Mesenchymal stem cell (in vitro differentiated cells and primary cell): ENCODE measurements around the gene MTCL1.

Source experiments
- DNase-seq: peaks from one replicate; pipeline ENCODE4 v3.0.0-alpha.2; 2013
- H2AFZ ChIP-seq: one replicate; pipeline ENCODE4 v1.6.1; 2013; ENCODE audit warnings: low read depth, mild to moderate bottlenecking, control low read depth, inconsistent platforms, low read length, moderate library complexity
- H2AK5ac ChIP-seq: 2 replicates; pipeline ENCODE4 v1.6.1; 2013; ENCODE audit warnings: low read length, moderate library complexity, mild to moderate bottlenecking, inconsistent platforms; ENCODE audit not compliant: severe bottlenecking
- H2BK120ac ChIP-seq: one replicate; pipeline ENCODE4 v1.6.1; 2013; ENCODE audit warnings: low read depth, mild to moderate bottlenecking, inconsistent platforms, low read length, moderate library complexity
- H2BK12ac ChIP-seq, 2 experiments: one replicate each; pipeline ENCODE4 v1.6.1; 2013; ENCODE audit warnings: inconsistent platforms in 2 of 2, low read length in 2 of 2, mild to moderate bottlenecking in 2 of 2, moderate library complexity in 2 of 2, control low read depth in 1 of 2
- H2BK15ac ChIP-seq: one replicate; pipeline ENCODE4 v1.6.1; 2013; ENCODE audit warnings: mild to moderate bottlenecking, low read depth, inconsistent platforms; ENCODE audit not compliant: poor library complexity, severe bottlenecking
- H2BK5ac ChIP-seq: 2 replicates; pipeline ENCODE4 v1.6.1; 2013; ENCODE audit warnings: low read depth, mild to moderate bottlenecking, low read length, control low read depth, inconsistent platforms; ENCODE audit not compliant: poor library complexity, severe bottlenecking
- H3K14ac ChIP-seq, 2 experiments: one replicate each; pipeline ENCODE4 v1.6.1; 2013; ENCODE audit warnings: inconsistent platforms in 2 of 2, low read length in 2 of 2, control low read depth in 1 of 2, mild to moderate bottlenecking in 1 of 2, moderate library complexity in 1 of 2
- H3K18ac ChIP-seq, 2 experiments: one replicate each; pipeline ENCODE4 v1.6.1; 2013; ENCODE audit warnings: inconsistent platforms in 2 of 2, low read length in 2 of 2, control low read depth in 1 of 2, low read depth in 1 of 2, mild to moderate bottlenecking in 1 of 2
- H3K23ac ChIP-seq, 2 experiments: one replicate each; pipeline ENCODE4 v1.6.1; 2013; ENCODE audit warnings: inconsistent platforms in 2 of 2, low read length in 2 of 2, mild to moderate bottlenecking in 2 of 2, moderate library complexity in 2 of 2, control low read depth in 1 of 2
- H3K27ac ChIP-seq: 2 replicates; pipeline ENCODE4 v1.5.1; 2013; ENCODE audit warnings: mild to moderate bottlenecking, moderate library complexity, low read length, control low read depth, inconsistent platforms; ENCODE audit not compliant: poor library complexity, severe bottlenecking
- H3K27me3 ChIP-seq, 2 experiments: 2 replicates each; pipeline versions ENCODE4 v1.6.1 to v1.7.0; 2013; ENCODE audit warnings: low read length in 2 of 2, mild to moderate bottlenecking in 2 of 2, moderate library complexity in 2 of 2, control low read depth in 1 of 2, inconsistent platforms in 1 of 2; ENCODE audit not compliant: control insufficient read depth in 1 of 2, insufficient read depth in 1 of 2
- H3K36me3 ChIP-seq, 2 experiments: 2 replicates each; pipeline versions ENCODE4 v1.6.1 to v1.7.0; 2013; ENCODE audit warnings: low read length in 2 of 2, control low read depth in 1 of 2, inconsistent platforms in 1 of 2, low read depth in 1 of 2, mild to moderate bottlenecking in 1 of 2; ENCODE audit not compliant: insufficient read depth in 2 of 2, control insufficient read depth in 1 of 2
- H3K4ac ChIP-seq, 2 experiments: one replicate each; pipeline ENCODE4 v1.6.1; 2013; ENCODE audit warnings: inconsistent platforms in 2 of 2, low read length in 2 of 2, mild to moderate bottlenecking in 2 of 2, moderate library complexity in 2 of 2, control low read depth in 1 of 2, low read depth in 1 of 2
- H3K4me1 ChIP-seq: 2 replicates; pipeline ENCODE4 v1.6.1; 2013; ENCODE audit warnings: low read depth, low read length, control low read depth; ENCODE audit not compliant: control insufficient read depth, insufficient read depth
- H3K4me2 ChIP-seq: 2 replicates; pipeline ENCODE4 v1.6.1; 2013; ENCODE audit warnings: low read length, mild to moderate bottlenecking, inconsistent platforms; ENCODE audit not compliant: poor library complexity, severe bottlenecking
- H3K4me3 ChIP-seq, 2 experiments: 2 replicates each; pipeline versions ENCODE4 v1.5.1 to v1.7.0; 2013; ENCODE audit warnings: low read length in 2 of 2, mild to moderate bottlenecking in 2 of 2, control low read depth in 1 of 2, low read depth in 1 of 2; ENCODE audit not compliant: insufficient read depth in 1 of 2
- H3K79me1 ChIP-seq: replicated peaks from 2 replicates; pipeline ENCODE4 v1.6.1; 2013; ENCODE audit warnings: mild to moderate bottlenecking, control low read depth, low read length, inconsistent platforms; ENCODE audit not compliant: poor library complexity, severe bottlenecking
- H3K9ac ChIP-seq: 2 replicates; pipeline ENCODE4 v1.7.0; 2013; ENCODE audit warnings: mild to moderate bottlenecking, low read length, moderate library complexity
- H3K9me3 ChIP-seq: 2 replicates; pipeline ENCODE4 v1.7.0; 2013; ENCODE audit warnings: mild to moderate bottlenecking, low read length; ENCODE audit not compliant: control insufficient read depth
- H4K8ac ChIP-seq: one replicate; pipeline ENCODE4 v1.6.1; 2013; ENCODE audit warnings: inconsistent platforms, mild to moderate bottlenecking, low read length, moderate library complexity
- H4K91ac ChIP-seq: one replicate; pipeline ENCODE4 v1.6.1; 2013; ENCODE audit warnings: mild to moderate bottlenecking, low read length, inconsistent platforms
- WGBS: methylation state at CpG from one replicate; pipeline ENCODE4 v1.1.7; 2013; ENCODE audit warnings: mixed read lengths; 5-methylcytosine and 5-hydroxymethylcytosine counted together

Gene MTCL1

GRCh38 chr18:8791171-8791651, 85.9 kb downstream of the MTCL1 start:
- Histone ChIP-seq H3K4me2 (no peak overlapping the region), H2BK15ac (peak overlapping the region; percentile 36), H3K4me3 (no peak overlapping the region), H3K4ac (no peak overlapping the region), H2BK120ac (no peak overlapping the region), H2AK5ac (peak overlapping the region; percentile 84), H3K4me1 (peaks cover 41% of the 10 kb centered on the region), H2BK12ac (no peak overlapping the region), H2AFZ (no peak overlapping the region), H3K79me1 (peaks cover 10% of the 10 kb centered on the region), H3K23ac (no peak overlapping the region), H4K91ac (no peak overlapping the region), H2BK5ac (no peak overlapping the region), H3K27ac (peak overlapping the region; percentile 57), H3K14ac (no peak overlapping the region), H3K36me3 (peaks cover 40 to 87% of the 10 kb centered on the region in 2 experiments), H4K8ac (no peak overlapping the region), H3K9ac (no peak overlapping the region), H3K18ac (no peak overlapping the region), H3K27me3 (no peaks in the 10 kb centered on the region), H3K9me3 (no peaks in the 10 kb centered on the region)
- 63% methylated on average over 4 of the region's 4 CpGs for WGBS
- DNase-seq: peak; percentile 48

DNA sequence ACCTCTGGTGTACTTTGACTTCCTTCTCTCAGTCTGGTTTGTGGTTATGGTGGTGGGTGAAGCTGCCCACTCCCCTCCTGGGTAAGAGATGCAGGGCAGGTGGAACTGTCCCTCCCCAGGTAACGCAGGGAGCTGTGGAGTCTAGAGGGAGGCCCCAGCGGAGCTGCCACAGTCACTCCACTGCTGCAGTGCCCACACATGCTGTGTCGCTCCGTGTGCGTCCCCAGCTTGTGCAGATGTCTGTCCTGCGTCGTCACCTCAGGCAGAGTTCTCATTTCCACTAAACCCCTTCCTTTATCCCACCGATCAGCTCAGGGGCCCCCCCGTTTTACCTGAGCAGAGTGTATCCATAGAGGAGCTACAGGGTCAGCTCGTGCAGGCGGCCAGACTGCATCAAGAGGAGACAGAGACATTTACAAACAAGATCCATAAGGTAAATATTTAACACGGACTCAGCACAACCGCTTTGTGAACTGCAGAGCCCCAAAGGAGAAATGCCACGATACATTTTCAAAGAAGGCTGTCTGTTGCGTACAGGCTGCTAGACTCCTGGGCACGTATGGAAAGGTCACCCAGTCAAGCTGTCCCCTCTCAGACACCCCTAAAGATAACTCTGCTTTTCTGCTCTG, 87.4 kb downstream of the MTCL1 start:
- DNase-seq: no peak

GRCh38 chr18:8793445-8794155, 88.2 kb downstream of the MTCL1 start:
- Histone ChIP-seq H2BK15ac (no peak overlapping the region), H3K4me2 (no peak overlapping the region), H3K79me1 (peaks cover 4% of the 10 kb centered on the region), H2BK5ac (peak overlapping the region; percentile 66), H3K27ac (peak overlapping the region; percentile 98), H3K4ac (no peak overlapping the region), H3K14ac (no peak overlapping the region), H3K9me3 (no peaks in the 10 kb centered on the region), H2BK120ac (no peak overlapping the region), H3K9ac (no peak overlapping the region), H2AK5ac (peak overlapping the region; percentile 86), H3K27me3 (no peaks in the 10 kb centered on the region), H3K4me1 (peaks cover 37% of the 10 kb centered on the region), H3K23ac (no peak overlapping the region), H4K8ac (no peak overlapping the region), H3K18ac (no peak overlapping the region), H3K36me3 (peaks cover 29 to 87% of the 10 kb centered on the region in 2 experiments), H2AFZ (no peak overlapping the region), H2BK12ac (no peak overlapping the region), H3K4me3 (no peak overlapping the region), H4K91ac (no peak overlapping the region)
- WGBS: 96% methylated on average over 11 of the region's 13 CpGs
- DNase-seq: no peak

More for the DNA sequence above, 87.4 kb downstream of the MTCL1 start:
- Histone ChIP-seq H3K36me3 (peaks cover 29 to 87% of the 10 kb centered on the region in 2 experiments), H2AFZ (no peak overlapping the region), H3K4me2 (no peak overlapping the region), H3K14ac (no peak overlapping the region), H2AK5ac (peak overlapping the region; percentile 92), H4K91ac (no peak overlapping the region), H3K9me3 (no peaks in the 10 kb centered on the region), H3K4ac (no peak overlapping the region), H3K4me1 (peaks cover 37% of the 10 kb centered on the region), H2BK5ac (peak overlapping the region; percentile 66), H3K23ac (no peak overlapping the region), H3K27ac (peak overlapping the region; percentile 98), H2BK120ac (no peak overlapping the region), H3K4me3 (no peak overlapping the region), H2BK15ac (no peak overlapping the region), H3K79me1 (peaks cover 5% of the 10 kb centered on the region), H3K18ac (peak overlapping the region in 1 of 2 experiments; percentile 25), H2BK12ac (no peak overlapping the region), H3K9ac (no peak overlapping the region), H4K8ac (no peak overlapping the region), H3K27me3 (no peaks in the 10 kb centered on the region)
- WGBS: 91% methylated on average over 16 of the region's 16 CpGs
